H1 (cell line): ENCODE results near the gene BTBD9. TPM values are rescaled to one million over a fixed set of nuclear protein-coding genes. Genes with fewer than 3 reads are reported as not detected.

Experiments used
- CTCF ChIA-PET: fragments of 300-600 bp; sonication (Branson Sonifier 250); formaldehyde crosslinking; loops from one replicate; lab custom pipeline; 2021; ENCODE audit not compliant: partially characterized antibody; lab: Charles Lee
- POLR2A ChIA-PET: fragments of 300-600 bp; sonication (Branson Sonifier 250); formaldehyde crosslinking; loops from one replicate; lab custom pipeline; 2021; ENCODE audit warnings: inconsistent platforms; ENCODE audit not compliant: partially characterized antibody; lab: Charles Lee
- DNase-seq, 2 experiments: peaks; one replicate each; pipeline versions ENCODE4 v3.0.0 to v3.0.0-alpha.2; 2010 to 2022; ENCODE audit warnings: low spot score in 2 of 2, low read depth in 1 of 2, mixed read lengths in 1 of 2
- FAIRE-seq: peaks from 2 replicates; lab custom pipeline; 2011; peaks lifted over from hg19 to GRCh38; lab: Jason Lieb, UNC
- H2AFZ ChIP-seq: 2 replicates; pipeline ENCODE4 v1.8.1; 2012; ENCODE audit warnings: low read length, inconsistent platforms
- H2AK5ac ChIP-seq: 2 replicates; pipeline ENCODE4 v1.6.1; 2013; ENCODE audit warnings: low read depth, low read length
- H2BK120ac ChIP-seq: replicated peaks from 2 replicates; pipeline ENCODE3; 2013; ENCODE audit warnings: low read depth, low read length, inconsistent platforms
- H2BK12ac ChIP-seq: 2 replicates; pipeline ENCODE4 v1.6.1; 2013; ENCODE audit warnings: low read depth, low read length
- H2BK15ac ChIP-seq: 2 replicates; pipeline ENCODE4 v1.6.1; 2013; ENCODE audit warnings: low read length
- H2BK20ac ChIP-seq: 2 replicates; pipeline ENCODE4 v1.6.1; 2013; ENCODE audit warnings: low read length
- H2BK5ac ChIP-seq: 2 replicates; pipeline ENCODE4 v1.6.1; 2013; ENCODE audit warnings: low read depth, low read length
- H3K14ac ChIP-seq: 2 replicates; pipeline ENCODE4 v1.6.1; 2013; ENCODE audit warnings: inconsistent platforms; ENCODE audit not compliant: insufficient read length
- H3K18ac ChIP-seq: 2 replicates; pipeline ENCODE4 v1.6.1; 2013; ENCODE audit warnings: low read length; ENCODE audit errors: extremely low read depth
- H3K23ac ChIP-seq: 2 replicates; pipeline ENCODE4 v1.6.1; 2013; ENCODE audit warnings: inconsistent platforms; ENCODE audit not compliant: insufficient read length
- H3K23me2 ChIP-seq: 2 replicates; pipeline ENCODE4 v1.6.1; 2013; ENCODE audit warnings: low read depth, low read length
- H3K27ac ChIP-seq: 2 replicates; pipeline ENCODE4 v1.6.1; 2011; ENCODE audit warnings: low read depth, low read length, inconsistent platforms
- H3K27me3 ChIP-seq, 4 experiments: replicated peaks in 1 of 4; 1 replicate in 1 of 4; 2 replicates in 3 of 4; pipeline versions ENCODE4 v1.6.1 to v1.8.1; 2011 to 2013; ENCODE audit warnings: low read length in 3 of 4, mild to moderate bottlenecking in 3 of 4, inconsistent platforms in 2 of 4, mixed read lengths in 2 of 4, moderate library complexity in 1 of 4; ENCODE audit not compliant: control insufficient read depth in 3 of 4, insufficient read depth in 3 of 4; ENCODE audit errors: extremely low read depth in 1 of 4
- H3K36me3 ChIP-seq, 4 experiments: 2 replicates each; pipeline versions ENCODE4 v1.6.1 to v1.8.1; 2011 to 2013; ENCODE audit warnings: mild to moderate bottlenecking in 4 of 4, low read length in 3 of 4, moderate library complexity in 2 of 4, control low read depth in 1 of 4, inconsistent platforms in 1 of 4; ENCODE audit not compliant: insufficient read depth in 4 of 4, control insufficient read depth in 2 of 4
- H3K4ac ChIP-seq: replicated peaks from 2 replicates; pipeline ENCODE3; 2013; ENCODE audit warnings: low read length, low read depth, mixed read lengths, inconsistent platforms; ENCODE audit not compliant: insufficient read length
- H3K4me1 ChIP-seq, 4 experiments: replicated peaks in 1 of 4; 1 replicate in 1 of 4; 2 replicates in 3 of 4; pipeline versions ENCODE4 v1.6.1 to v1.8.1; 2011 to 2013; ENCODE audit warnings: low read length in 3 of 4, inconsistent platforms in 2 of 4, mixed read lengths in 1 of 4; ENCODE audit not compliant: insufficient read depth in 4 of 4, control insufficient read depth in 3 of 4
- H3K4me2 ChIP-seq, 2 experiments: 2 replicates each; pipeline versions ENCODE4 v1.6.1 to v1.8.1; 2011 to 2013; ENCODE audit warnings: low read depth in 2 of 2, low read length in 2 of 2, control low read depth in 1 of 2, inconsistent platforms in 1 of 2, mild to moderate bottlenecking in 1 of 2; ENCODE audit not compliant: insufficient read depth in 1 of 2
- H3K4me3 ChIP-seq, 4 experiments: fragments of 200-600, 300-600 bp in 1 of 4; sonication (generic), shearing (Covaris generic), sonication (Bioruptor Twin) in 1 of 4; 2 replicates each; pipeline versions ENCODE4 v1.5.1 to v1.8.1; 2011 to 2016; ENCODE audit warnings: low read length in 4 of 4, low read depth in 3 of 4, control low read depth in 2 of 4, inconsistent platforms in 2 of 4, mild to moderate bottlenecking in 2 of 4, mixed read lengths in 1 of 4, moderate library complexity in 1 of 4; ENCODE audit not compliant: insufficient read depth in 2 of 4; ENCODE audit errors: extremely low read depth in 1 of 4
- H3K56ac ChIP-seq: replicated peaks from 2 replicates; pipeline ENCODE3; 2013; ENCODE audit warnings: low read depth, mild to moderate bottlenecking, mixed read lengths, low read length, inconsistent platforms; ENCODE audit not compliant: insufficient read length
- H3K79me1 ChIP-seq: 2 replicates; pipeline ENCODE4 v1.6.1; 2013; ENCODE audit warnings: low read depth, low read length, control low read depth
- H3K79me2 ChIP-seq, 2 experiments: 2 replicates each; pipeline versions ENCODE4 v1.6.1 to v1.8.1; 2012 to 2013; ENCODE audit warnings: low read length in 2 of 2, mild to moderate bottlenecking in 2 of 2, inconsistent platforms in 1 of 2; ENCODE audit not compliant: insufficient read depth in 2 of 2, control insufficient read depth in 1 of 2
- H3K9ac ChIP-seq, 4 experiments: replicated peaks in 1 of 4; 1 replicate in 1 of 4; 2 replicates in 3 of 4; pipeline versions ENCODE4 v1.6.1 to v1.8.1; 2011 to 2013; ENCODE audit warnings: low read depth in 3 of 4, low read length in 3 of 4, control low read depth in 2 of 4, mild to moderate bottlenecking in 2 of 4, moderate library complexity in 2 of 4, inconsistent platforms in 1 of 4; ENCODE audit errors: extremely low read depth in 1 of 4
- H3K9me3 ChIP-seq, 2 experiments: 2 replicates each; pipeline versions ENCODE4 v1.6.1 to v1.8.1; 2012 to 2013; ENCODE audit warnings: mild to moderate bottlenecking in 2 of 2, moderate library complexity in 2 of 2, control low read depth in 1 of 2, inconsistent platforms in 1 of 2, low read depth in 1 of 2, low read length in 1 of 2, mixed read lengths in 1 of 2; ENCODE audit not compliant: insufficient read depth in 2 of 2
- H4K20me1 ChIP-seq, 2 experiments: replicated peaks in 1 of 2; 2 replicates each; pipeline versions ENCODE3 to v1.8.1; 2011 to 2013; ENCODE audit warnings: inconsistent platforms in 2 of 2, low read length in 2 of 2, mild to moderate bottlenecking in 1 of 2; ENCODE audit not compliant: insufficient read depth in 2 of 2, control insufficient read depth in 1 of 2
- H4K5ac ChIP-seq: 2 replicates; pipeline ENCODE4 v1.6.1; 2013; ENCODE audit warnings: low read length, low read depth, mixed read lengths, inconsistent platforms; ENCODE audit not compliant: insufficient read length
- H4K8ac ChIP-seq: 2 replicates; pipeline ENCODE4 v1.8.0; 2013; ENCODE audit warnings: mild to moderate bottlenecking, moderate library complexity, low read length, inconsistent platforms; ENCODE audit not compliant: insufficient read depth; ENCODE audit errors: extremely low read depth
- H4K91ac ChIP-seq: replicated peaks from 2 replicates; pipeline ENCODE3; 2013; ENCODE audit warnings: low read length, mixed read lengths, inconsistent platforms; ENCODE audit not compliant: insufficient read length
- NRF1 ChIP-seq: IDR thresholded peaks from 2 replicates; pipeline ENCODE4 v1.6.1; 2011; ENCODE audit warnings: mild to moderate bottlenecking, low read depth, low read length, improper control_type of control experiment
- SAP30 ChIP-seq: fragments of 300-600 bp; sonication (generic); IDR thresholded peaks from 2 replicates; pipeline ENCODE4 v1.7.1; 2012; ENCODE audit warnings: low read length, moderate library complexity, mild to moderate bottlenecking, inconsistent platforms; ENCODE audit not compliant: insufficient read depth, insufficient replicate concordance
- SIX5 ChIP-seq: IDR thresholded peaks from 2 replicates; pipeline ENCODE4 v1.6.1; 2011; ENCODE audit warnings: mild to moderate bottlenecking, low read depth, low read length
- SP1 ChIP-seq: IDR thresholded peaks from 2 replicates; pipeline ENCODE4 v1.6.1; 2011; ENCODE audit warnings: low read depth, low read length
- TAF7 ChIP-seq: optimal IDR thresholded peaks from 2 replicates; pipeline ENCODE3; 2011; ENCODE audit warnings: low read depth, mild to moderate bottlenecking, inconsistent platforms, low read length, moderate library complexity, borderline replicate concordance
- TBP ChIP-seq: IDR thresholded peaks from 2 replicates; pipeline ENCODE4 v1.6.1; 2011; ENCODE audit warnings: low read depth, low read length, improper control_type of control experiment
- WGBS, 2 experiments: shearing (Covaris generic) in 1 of 2; methylation state at CpG; one replicate each; pipeline versions ENCODE4 v1.1.6 to v1.1.7; 2013 to 2015; ENCODE audit warnings: low lambda C conversion rate in 2 of 2, mixed read lengths in 2 of 2, inconsistent platforms in 1 of 2, low coverage in 1 of 2, missing lambda C conversion rate in 1 of 2; ENCODE audit not compliant: insufficient replicate concordance in 2 of 2, insufficient coverage in 1 of 2, insufficient read length in 1 of 2; ENCODE audit errors: extremely low coverage in 1 of 2, missing lambda C conversion rate in 1 of 2; 5-methylcytosine and 5-hydroxymethylcytosine counted together
- polyA plus RNA-seq, 7 experiments: library from polyadenylated mRNA; depleted of rRNA in 3 of 7; stranded (reverse) in 5 of 7; unstranded in 2 of 7; fragments of >200 nt in 5 of 7; fragments of 200-250 nt in 2 of 7; gene quantifications; 1 replicate in 5 of 7; 2 replicates in 1 of 7; 4 replicates in 1 of 7; pipeline versions ENCODE4 v1.2.1 to v1.2.3, GENCODE V29; 2011 to 2013; ENCODE audit warnings: missing spikeins in 2 of 7, mixed read lengths in 2 of 7
- total RNA-seq: library from RNA; stranded (reverse); fragmentation: NEBNext Ultra II Directional; extraction: Animal tissue kit (Norgen Biotek cat#: 25700); gene quantifications from 2 replicates; pipeline ENCODE4 v1.2.1, GENCODE V29; 2021

BTBD9 gene
- total and polyA plus RNA-seq, 2 of the 8 experiments (the other 6 are each of a cell fraction or from before 2014, with no cell fraction given) = 0.92 to 4.1 TPM

DNA sequence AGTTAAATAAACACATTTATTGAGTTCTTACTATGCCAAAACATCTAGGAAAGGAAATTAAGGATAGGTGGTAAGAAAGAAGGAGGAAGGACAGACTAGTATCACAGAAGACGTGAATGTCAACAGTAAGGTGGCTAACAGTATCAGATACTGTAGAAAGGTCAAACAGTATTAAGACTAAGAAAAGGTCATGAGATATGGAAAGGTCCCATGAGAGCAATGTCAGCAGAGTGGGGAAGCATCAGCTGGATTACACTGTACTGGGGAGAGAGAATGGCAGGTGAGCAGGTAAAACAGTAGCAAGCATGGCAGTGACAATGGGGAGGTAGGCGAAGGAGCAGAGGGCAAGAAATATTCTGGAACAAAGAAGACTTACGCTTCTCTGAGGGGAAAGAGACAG lies 45.2 kb upstream of the BTBD9 start:
- no peak overlapping the region for H3K4ac ChIP-seq
- H4K91ac ChIP-seq = no peak overlapping the region
- H3K36me3 ChIP-seq = peaks cover 5 to 51% (median 22%) of the 10 kb centered on the region in 4 experiments; a peak in 7 of 8 replicates
- H2BK12ac ChIP-seq = no peak overlapping the region
- no peak overlapping the region for H4K5ac ChIP-seq
- H3K23me2 ChIP-seq = no peaks in the 10 kb centered on the region
- DNase-seq = no peak
- no peak overlapping the region for H2BK5ac ChIP-seq
- no peaks in the 10 kb centered on the region for H3K4me1 ChIP-seq
- H2BK20ac ChIP-seq = no peak overlapping the region
- H3K27me3 ChIP-seq = no peaks in the 10 kb centered on the region
- H3K18ac ChIP-seq = no peak overlapping the region
- H2BK15ac ChIP-seq = no peak overlapping the region
- peaks cover 3 to 39% of the 10 kb centered on the region in 2 experiments; a peak in 2 of 4 replicates for H3K79me2 ChIP-seq
- no peak overlapping the region for H3K9ac ChIP-seq
- FAIRE-seq = no peak
- H2AFZ ChIP-seq = no peak overlapping the region
- H3K14ac ChIP-seq = no peak overlapping the region
- H2BK120ac ChIP-seq = no peak overlapping the region
- ChIA-PET POLR2A (interaction anchor here (1.2 kb wide), 1 partner anchor 18 kb away, joined by 4 read pairs; the partner anchor contains the start of gene GLO1), CTCF (no interaction called here)
- no peak overlapping the region for H3K56ac ChIP-seq
- H3K4me2 ChIP-seq = no peak overlapping the region
- H4K20me1 ChIP-seq = peaks cover 11 to 12% of the 10 kb centered on the region in 2 experiments
- no peak overlapping the region for H2AK5ac ChIP-seq
- no peak overlapping the region for H3K27ac ChIP-seq
- H3K4me3 ChIP-seq = no peak overlapping the region
- H4K8ac ChIP-seq = no peak overlapping the region
- peaks cover 6% of the 10 kb centered on the region for H3K79me1 ChIP-seq
- H3K9me3 ChIP-seq = no peaks in the 10 kb centered on the region
- TF ChIP-seq SIX5 = no peak
- TF ChIP-seq NRF1 = no peak
- TF ChIP-seq SP1 = no peak
- no peak for TF ChIP-seq TBP
- no peak for TF ChIP-seq TAF7
- no peak for TF ChIP-seq SAP30
- WGBS, 2 experiments = 96% methylated on average over 3 of the region's 3 CpGs; no CpG with 5 or more reads in 1 of the 2 experiments
- no peak overlapping the region for H3K23ac ChIP-seq
